PC-3 (cell line): ENCODE data around the gene ZNF407.

Experiments used
- CTCF ChIP-seq: fragments of 300-600 bp; sonication (generic); conservative IDR thresholded peaks from 2 replicates; pipeline ENCODE4 v1.5.1; 2017; ENCODE audit warnings: antibody characterized with exemption, low read depth, mild to moderate bottlenecking, low read length
- EZH2 ChIP-seq: fragments of 300-600 bp; sonication (generic); IDR thresholded peaks from one replicate; pipeline ENCODE4 v1.6.1; 2017; ENCODE audit warnings: antibody characterized with exemption, mild to moderate bottlenecking, low read length; ENCODE audit not compliant: unreplicated experiment
- EZH2phosphoT487 ChIP-seq: fragments of 300-600 bp; sonication (generic); IDR thresholded peaks from 2 replicates; pipeline ENCODE4 v1.6.1; 2018; ENCODE audit warnings: mild to moderate bottlenecking, antibody characterized with exemption, low read length, borderline replicate concordance

DNA sequence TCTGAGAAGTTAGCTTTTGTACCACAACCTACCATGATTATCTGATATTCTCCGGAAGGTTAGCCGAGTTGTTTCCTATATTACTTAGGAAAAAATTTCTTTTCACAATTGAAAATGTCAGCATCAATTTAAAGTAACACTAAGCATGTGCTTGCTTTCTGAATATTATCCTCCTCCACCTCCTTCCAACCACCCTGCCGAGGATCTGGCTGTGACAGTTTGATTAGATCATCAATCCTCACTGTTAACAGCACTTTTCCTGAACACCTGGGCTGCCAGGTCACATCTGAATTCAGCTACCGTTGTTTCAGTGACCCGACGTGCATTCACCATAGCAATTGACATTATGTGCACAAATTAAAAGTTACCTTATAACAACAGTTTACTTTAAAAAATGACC is 207.0 kb downstream of the ZNF407 start:
- no peak for TF ChIP-seq CTCF
- TF ChIP-seq EZH2phosphoT487, result no peak
- TF ChIP-seq EZH2, result no peak
